GM21390 (cell line): Measurements from ENCODE around the gene RTTN.
"Not testable (repeated sequence)": the region's sequence is repeated elsewhere in the genome, so short reads cannot be mapped to it uniquely, and the experiment has no call there.

Source experiments
- ATAC-seq: cut with Tn5 transposase; IDR thresholded peaks from one replicate; pipeline ENCODE4 v1.9.1; 2021; ENCODE audit not compliant: unreplicated experiment

The RTTN gene

GRCh38 chr18:69982417-69982816 lies 223.1 kb downstream of the RTTN start:
- no peak for ATAC-seq

DNA sequence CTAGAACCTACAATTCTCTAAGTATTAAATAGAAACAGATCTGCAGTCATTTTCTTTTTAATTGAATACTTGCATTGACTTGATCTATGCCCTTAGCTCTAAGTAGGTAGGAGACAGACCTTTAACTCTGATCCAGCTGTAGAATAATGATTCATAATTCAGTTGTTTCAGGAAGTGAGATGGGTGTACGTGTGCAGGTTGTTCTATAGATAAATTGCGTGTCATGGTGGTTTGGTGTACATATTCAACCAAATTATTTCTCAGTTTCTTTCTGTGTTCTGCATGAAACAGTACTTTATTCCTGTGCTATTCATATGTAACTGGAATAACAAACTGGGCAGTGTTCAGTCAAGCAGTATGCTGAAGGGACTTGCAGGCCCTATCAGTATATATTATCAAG lies 223.5 kb downstream of the RTTN start:
- no peak for ATAC-seq

GRCh38 chr18:69980982-69981804 lies 224.3 kb downstream of the RTTN start:
- ATAC-seq, result peak; percentile 36

GRCh38 chr18:69980509-69980908 lies 225.0 kb downstream of the RTTN start:
- no peak for ATAC-seq

GRCh38 chr18:69978732-69979715 lies 226.5 kb downstream of the RTTN start:
- ATAC-seq, result peak; percentile 71

- ATAC-seq, result not testable (repeated sequence)
Measured at GRCh38 chr18:69975294-69975693, 230.2 kb downstream of the RTTN start.

DNA sequence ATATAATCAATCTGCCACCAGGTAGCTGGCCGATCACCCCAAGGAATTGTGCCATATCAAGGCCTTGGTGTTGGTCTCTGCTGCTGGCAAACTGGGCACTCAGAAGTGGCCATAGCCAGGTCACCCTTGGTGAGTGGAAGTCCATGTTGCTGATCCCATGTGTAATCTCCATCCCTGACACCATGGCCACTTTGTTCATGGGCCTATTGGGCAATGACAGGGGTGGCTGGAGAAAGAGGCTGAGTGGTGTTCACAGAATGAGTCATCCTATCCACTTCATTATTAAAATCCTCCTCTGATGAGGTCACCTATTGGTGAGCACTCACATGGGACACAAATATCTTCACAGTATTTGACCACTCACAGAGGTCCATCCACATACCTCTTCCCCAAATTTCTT lies 231.1 kb downstream of the RTTN start:
- ATAC-seq, result no peak

- no peak for ATAC-seq
Measured at GRCh38 chr18:69969491-69969890, 236.0 kb downstream of the RTTN start.

DNA sequence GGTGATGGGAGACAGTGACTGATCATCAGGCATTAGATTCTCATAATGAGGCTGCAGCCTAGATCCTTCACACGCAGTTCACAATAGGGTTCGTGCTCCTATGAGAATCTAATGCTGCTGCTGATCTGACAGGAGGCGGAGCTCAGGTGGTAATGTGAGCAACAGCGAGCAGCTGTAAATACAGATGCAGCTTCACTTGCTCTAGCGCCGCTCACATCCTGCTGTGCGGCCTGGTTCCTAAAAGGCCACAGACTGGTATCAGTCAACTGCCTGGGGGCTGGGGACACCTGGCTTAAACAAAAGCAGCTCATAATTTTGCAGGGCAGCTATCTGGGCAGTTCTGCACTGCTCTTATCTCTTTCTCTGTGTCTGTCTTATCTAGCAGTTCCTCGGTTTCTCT lies 237.4 kb downstream of the RTTN start:
- ATAC-seq, result peak; percentile 85

DNA sequence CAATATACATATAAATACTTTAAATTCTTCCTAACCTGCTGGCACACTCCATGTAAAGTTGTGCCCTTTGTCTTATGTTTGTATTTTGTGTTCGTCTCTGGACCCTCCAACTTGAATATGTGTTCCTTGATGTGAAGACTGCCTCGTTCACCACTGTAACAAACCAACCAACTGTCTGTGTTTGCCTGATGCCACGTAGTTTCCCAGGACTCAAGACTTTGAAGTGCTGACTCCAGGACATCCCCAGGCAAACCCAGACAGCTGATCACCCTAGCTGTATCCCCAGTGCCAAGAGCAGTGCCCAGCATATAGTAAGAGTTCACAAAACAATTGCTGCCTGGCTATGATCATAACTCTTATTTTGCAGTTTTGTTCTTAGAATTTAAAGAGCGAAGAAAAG lies 242.3 kb downstream of the RTTN start:
- ATAC-seq, result no peak

DNA sequence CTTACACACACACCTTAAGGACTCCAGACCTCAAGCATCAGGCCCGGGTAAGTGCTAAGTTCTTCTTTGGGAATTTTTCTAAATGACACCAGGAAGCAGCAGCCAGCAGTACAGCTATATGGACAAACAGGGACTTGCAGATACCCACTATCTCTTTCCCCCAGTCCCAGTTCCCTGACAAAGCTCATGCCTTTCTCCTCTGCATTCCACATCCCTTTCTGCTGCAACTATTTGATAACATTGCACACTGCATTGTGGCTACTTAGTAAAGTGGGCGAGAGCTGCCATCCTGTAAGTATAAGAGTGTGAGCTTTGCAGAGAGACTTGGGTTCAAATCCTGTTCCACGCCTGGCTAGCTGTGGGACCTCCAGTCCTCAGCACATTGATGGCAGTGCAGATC lies 243.8 kb downstream of the RTTN start:
- no peak for ATAC-seq

DNA sequence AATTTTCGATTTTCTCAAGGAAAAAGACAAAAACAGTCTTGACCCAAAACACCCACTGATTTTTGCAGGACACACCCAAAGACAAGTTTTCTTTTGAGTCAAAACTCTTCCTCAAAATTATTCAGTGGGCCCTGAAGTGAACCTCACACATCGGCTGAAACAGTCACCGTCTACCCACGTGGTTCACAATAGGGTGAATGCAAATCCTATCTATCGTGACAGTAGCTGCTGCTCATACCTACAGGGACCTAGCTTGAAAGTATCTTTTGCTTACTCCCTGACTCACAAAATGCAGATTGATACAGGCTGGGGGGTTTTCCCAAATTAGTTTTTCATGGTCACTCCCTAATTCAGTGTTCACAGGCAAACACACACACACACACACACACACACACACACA lies 247.1 kb downstream of the RTTN start:
- ATAC-seq, result peak; percentile 53

- ATAC-seq, result no peak
Measured at GRCh38 chr18:69957747-69958146, 247.7 kb downstream of the RTTN start.

DNA sequence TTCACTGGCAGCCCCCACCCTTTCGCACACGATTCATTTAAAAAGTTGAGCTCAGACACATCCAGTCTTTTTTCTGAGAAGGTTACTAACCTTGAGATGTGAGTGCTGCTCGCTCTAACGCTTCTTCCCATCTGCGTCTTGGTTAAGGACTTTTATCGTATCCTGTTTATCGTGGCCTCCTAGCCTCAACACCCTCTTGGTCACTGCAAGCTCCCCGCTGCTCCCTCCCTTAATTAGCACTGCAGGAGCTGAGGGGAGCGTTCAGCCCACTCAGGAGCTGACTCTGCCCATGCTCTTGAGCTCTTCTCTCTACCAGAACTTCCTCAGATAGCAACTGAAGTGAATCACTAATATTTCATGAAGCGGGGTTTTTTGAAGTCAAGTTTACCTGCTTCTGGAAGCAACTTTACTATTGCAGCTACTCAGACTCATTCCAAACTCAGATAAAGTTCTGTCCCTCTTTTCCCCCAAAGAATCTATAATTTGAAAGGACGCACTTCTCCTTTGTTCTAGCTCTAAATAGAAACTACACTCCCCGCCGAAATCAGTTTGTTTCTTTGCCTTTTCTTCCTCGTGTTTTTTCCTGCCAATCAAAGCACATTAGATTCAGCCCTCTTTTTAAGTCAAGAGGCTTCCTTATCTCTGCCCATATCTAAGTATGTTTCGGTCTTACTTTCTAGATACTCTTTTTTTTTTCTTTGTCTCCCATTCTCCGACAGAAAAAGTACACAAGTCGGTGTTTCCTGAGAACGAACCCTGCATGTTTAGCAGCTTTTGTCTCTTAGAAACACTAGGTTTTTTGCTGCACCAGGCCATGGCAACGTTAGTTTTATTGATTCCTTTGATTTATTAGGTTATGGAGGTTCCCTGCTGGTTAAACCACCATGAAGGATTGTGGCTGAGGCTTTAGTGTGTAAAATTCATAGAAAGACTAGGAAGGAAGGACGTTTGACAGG lies 248.5 kb downstream of the RTTN start:
- ATAC-seq, result no peak

- ATAC-seq, result no peak
Measured at GRCh38 chr18:69956057-69956456, 249.4 kb downstream of the RTTN start.

- ATAC-seq, result no peak
Measured at GRCh38 chr18:69954719-69955480, 250.6 kb downstream of the RTTN start.

GRCh38 chr18:69953191-69953590 lies 252.3 kb downstream of the RTTN start:
- no peak for ATAC-seq
